NCI-H226 (cell line): ENCODE data around the gene EDN2.

Experiments
- DNase-seq: peaks from one replicate; pipeline ENCODE4 v3.0.0-alpha.2; 2015

EDN2 gene

GRCh38 chr1:41461790-41462679, 22.4 kb downstream of the EDN2 start:
- no peak for DNase-seq

GRCh38 chr1:41456847-41457540, 27.5 kb downstream of the EDN2 start:
- DNase-seq, result no peak

GRCh38 chr1:41455479-41456332, 28.8 kb downstream of the EDN2 start:
- DNase-seq, result peak; percentile 88

- DNase-seq, result no peak
Observed at GRCh38 chr1:41454406-41454805, 30.1 kb downstream of the EDN2 start.

- DNase-seq, result no peak
Observed at GRCh38 chr1:41452704-41453290, 31.7 kb downstream of the EDN2 start.

GRCh38 chr1:41450747-41451285, 33.7 kb downstream of the EDN2 start:
- no peak for DNase-seq

- DNase-seq, result no peak
Observed at GRCh38 chr1:41449326-41449921, 35.1 kb downstream of the EDN2 start.

GRCh38 chr1:41448821-41449220, 35.7 kb downstream of the EDN2 start:
- no peak for DNase-seq

- DNase-seq, result peak; percentile 41
Observed at GRCh38 chr1:41447995-41448770, 36.3 kb downstream of the EDN2 start.

- no peak for DNase-seq
Observed at GRCh38 chr1:41446851-41447610, 37.5 kb downstream of the EDN2 start.

GRCh38 chr1:41444785-41445184, 39.7 kb downstream of the EDN2 start:
- DNase-seq, result no peak

GRCh38 chr1:41444246-41444645, 40.2 kb downstream of the EDN2 start:
- no peak for DNase-seq

GRCh38 chr1:41442697-41443251, 41.7 kb downstream of the EDN2 start:
- DNase-seq, result no peak

GRCh38 chr1:41440321-41441085, 44.0 kb downstream of the EDN2 start:
- DNase-seq, result no peak

GRCh38 chr1:41439234-41439633, 45.2 kb downstream of the EDN2 start:
- no peak for DNase-seq

- no peak for DNase-seq
Observed at GRCh38 chr1:41438711-41439110, 45.8 kb downstream of the EDN2 start.

GRCh38 chr1:41437011-41437355, 47.5 kb downstream of the EDN2 start:
- DNase-seq, result no peak

GRCh38 chr1:41436281-41437010, 48.0 kb downstream of the EDN2 start:
- no peak for DNase-seq
